Vagina (tissue), 2 donors: ENCODE measurements around the gene ZNF519. TPM values are rescaled to one million over a fixed set of nuclear protein-coding genes. Genes with fewer than 3 reads are reported as not detected.

Experiments used
- DNase-seq, 2 donors: peaks; one replicate each; pipeline ENCODE4 v3.0.0-alpha.2; 2017; ENCODE audit errors: extremely low spot score in 2 of 2
- H3K27ac ChIP-seq: fragments of 200-600 bp; sonication (generic); one replicate; pipeline ENCODE4 v1.5.1; 2019
- H3K27me3 ChIP-seq: fragments of 200-600 bp; sonication (generic); one replicate; pipeline ENCODE4 v1.5.1; 2019
- H3K36me3 ChIP-seq, 2 donors: fragments of 200-600 bp; sonication (generic); one replicate each; pipeline ENCODE4 v1.5.1; 2017 to 2019
- H3K4me1 ChIP-seq: fragments of 200-600 bp; sonication (generic); one replicate; pipeline ENCODE4 v1.5.1; 2019
- H3K4me3 ChIP-seq, 2 donors: fragments of 200-600 bp; sonication (generic); 1 replicate in 1 of 2; 2 replicates in 1 of 2; pipeline ENCODE4 v1.5.1; 2016 to 2019
- H3K9me3 ChIP-seq: fragments of 200-600 bp; sonication (generic); one replicate; pipeline ENCODE4 v1.5.1; 2019
- CTCF ChIP-seq, 3 experiments: fragments of 450-650 bp in 2 of 3; fragments of 200-600 bp in 1 of 3; sonication (generic) in 1 of 3; IDR thresholded peaks; one replicate each; pipeline ENCODE4 v1.5.1; 2017 to 2019; ENCODE audit warnings: antibody characterized with exemption in 3 of 3, mild to moderate bottlenecking in 2 of 3, moderate library complexity in 2 of 3
- POLR2A ChIP-seq, 2 donors: fragments of 450-650 bp; IDR thresholded peaks; one replicate each; pipeline ENCODE4 v1.6.1; 2017; ENCODE audit warnings: antibody characterized with exemption in 2 of 2, mild to moderate bottlenecking in 2 of 2, moderate library complexity in 2 of 2
- POLR2AphosphoS5 ChIP-seq, 2 donors: sonication (generic); formaldehyde crosslinking; IDR thresholded peaks; one replicate each; pipeline ENCODE4 v1.9.0; 2017; ENCODE audit warnings: antibody characterized with exemption in 2 of 2, mild to moderate bottlenecking in 2 of 2, low read depth in 1 of 2; ENCODE audit not compliant: insufficient read depth in 1 of 2
- intact Hi-C: fragments of 100-400 bp; cut with DNase I; formaldehyde crosslinking; loops from one replicate; pipeline ENCODE4 v1.15.1; 2023
- total RNA-seq: library from RNA; depleted of rRNA; stranded (reverse); fragments of >200 nt; gene quantifications from one replicate; pipeline ENCODE4 v1.2.3, GENCODE V29; 2016

The ZNF519 gene
- total RNA-seq, 1 donor from 2014 or later: 5.6 TPM

DNA sequence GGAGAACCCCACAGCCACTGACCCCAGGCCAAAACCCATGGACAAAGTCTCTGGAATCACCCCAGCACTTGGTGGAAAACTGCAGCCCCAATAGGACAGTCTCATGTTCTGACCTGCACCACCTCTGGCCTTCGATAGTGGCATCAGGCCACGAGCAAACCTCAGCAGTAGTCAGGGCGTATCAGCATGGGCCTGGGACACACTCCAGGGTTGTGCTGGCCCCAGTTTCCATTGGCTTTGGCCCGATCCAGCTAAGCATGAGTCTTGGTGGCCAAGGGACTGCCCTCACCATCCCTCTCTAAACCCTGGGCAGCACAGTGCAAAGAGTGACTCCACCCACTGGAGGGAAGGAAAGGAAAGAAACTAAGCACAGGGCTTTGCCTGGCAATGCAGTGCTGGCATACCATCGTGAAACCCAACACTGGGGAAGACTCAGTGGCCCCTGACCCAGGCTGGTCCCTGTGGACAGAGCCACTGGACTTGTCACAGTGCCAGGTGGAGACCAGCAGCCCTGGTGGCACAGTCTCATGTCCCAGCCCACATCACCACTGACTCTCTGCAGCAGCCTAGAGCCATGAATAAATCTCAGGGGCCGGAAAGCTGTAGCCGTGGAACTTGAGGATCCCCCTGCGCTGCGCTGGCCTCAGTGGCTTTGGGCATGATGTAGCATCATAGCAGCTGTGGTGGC is 46.3 kb downstream of the ZNF519 start:
- Histone ChIP-seq H3K27ac (no peak overlapping the region), H3K4me3 (no peak overlapping the region), H3K9me3 (no peaks in the 10 kb centered on the region), H3K27me3 (no peaks in the 10 kb centered on the region), H3K36me3 (no peaks in the 10 kb centered on the region), H3K4me1 (no peaks in the 10 kb centered on the region)
- DNase-seq: no peak
- intact Hi-C loops: no loop called here
- TF ChIP-seq POLR2AphosphoS5 (IDR thresholded peaks at IDR 0.05; ENCODE audit: insufficient read depth in 1 of 2, low read depth in 1 of 2) (no peak), CTCF (IDR thresholded peaks at IDR 0.05) (no peak), POLR2A (IDR thresholded peaks at IDR 0.05) (no peak)

- no peaks in the 10 kb centered on the region for H3K36me3 ChIP-seq
- H3K4me1 ChIP-seq: no peaks in the 10 kb centered on the region
- no peak for DNase-seq
- H3K9me3 ChIP-seq: no peaks in the 10 kb centered on the region
- no peak overlapping the region for H3K27ac ChIP-seq
- no peak for TF ChIP-seq POLR2A (IDR thresholded peaks at IDR 0.05)
- TF ChIP-seq POLR2AphosphoS5 (IDR thresholded peaks at IDR 0.05; ENCODE audit: insufficient read depth in 1 of 2, low read depth in 1 of 2): no peak
- intact Hi-C loops: no loop called here
- no peak overlapping the region for H3K4me3 ChIP-seq
- H3K27me3 ChIP-seq: no peaks in the 10 kb centered on the region
Measured at GRCh38 chr18:14075196-14075595, 57.0 kb downstream of the ZNF519 start.

DNA sequence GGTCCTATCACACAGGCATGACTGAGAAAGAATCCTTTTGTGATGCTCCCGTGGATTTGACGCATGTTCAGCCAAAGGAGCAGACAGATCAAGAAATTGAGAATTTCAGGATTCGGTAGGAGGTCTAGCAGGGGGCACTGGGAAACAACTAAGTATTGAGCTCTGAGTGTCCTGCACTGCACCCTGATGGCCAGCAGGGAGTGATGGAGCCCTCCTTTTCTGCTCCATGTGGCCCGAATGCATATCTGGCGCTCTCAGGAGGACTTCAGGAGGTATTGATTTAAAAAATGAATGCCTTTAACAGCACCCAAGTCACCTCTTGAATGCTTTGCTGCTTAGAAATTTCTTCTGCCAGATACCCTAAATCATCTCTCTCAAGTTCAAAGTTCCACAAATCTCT is 58.0 kb downstream of the ZNF519 start:
- intact Hi-C loops: no loop called here
- H3K27ac ChIP-seq: no peak overlapping the region
- H3K27me3 ChIP-seq: no peaks in the 10 kb centered on the region
- no peaks in the 10 kb centered on the region for H3K9me3 ChIP-seq
- no peaks in the 10 kb centered on the region for H3K4me1 ChIP-seq
- DNase-seq: no peak
- no peaks in the 10 kb centered on the region for H3K36me3 ChIP-seq
- no peak for TF ChIP-seq POLR2AphosphoS5 (IDR thresholded peaks at IDR 0.05; ENCODE audit: insufficient read depth in 1 of 2, low read depth in 1 of 2)
- no peak for TF ChIP-seq CTCF (IDR thresholded peaks at IDR 0.05)
- no peak overlapping the region for H3K4me3 ChIP-seq

GRCh38 chr18:14053661-14054060 is 78.6 kb downstream of the ZNF519 start:
- no peaks in the 10 kb centered on the region for H3K36me3 ChIP-seq
- no peak overlapping the region for H3K27ac ChIP-seq
- H3K4me3 ChIP-seq: no peak overlapping the region
- TF ChIP-seq CTCF (IDR thresholded peaks at IDR 0.05) (no peak), POLR2A (IDR thresholded peaks at IDR 0.05) (no peak), POLR2AphosphoS5 (IDR thresholded peaks at IDR 0.05; ENCODE audit: insufficient read depth in 1 of 2, low read depth in 1 of 2) (no peak)
- no peaks in the 10 kb centered on the region for H3K4me1 ChIP-seq
- no peaks in the 10 kb centered on the region for H3K27me3 ChIP-seq
- intact Hi-C loops: no loop called here
- DNase-seq: no peak
- no peaks in the 10 kb centered on the region for H3K9me3 ChIP-seq

Other genes with a start within 250 kb of the ZNF519 start
- not detected for gene MC2R, start 216.9 kb downstream of the ZNF519 start, total RNA-seq